Middle frontal gyrus (tissue), 1 donor: ENCODE results near the gene CAMK2B.

Source experiments
- DNase-seq: peaks from one replicate; pipeline ENCODE4 v3.0.0-alpha.2; 2015; ENCODE audit warnings: low spot score; ENCODE audit errors: extremely low spot score

Gene CAMK2B

DNA sequence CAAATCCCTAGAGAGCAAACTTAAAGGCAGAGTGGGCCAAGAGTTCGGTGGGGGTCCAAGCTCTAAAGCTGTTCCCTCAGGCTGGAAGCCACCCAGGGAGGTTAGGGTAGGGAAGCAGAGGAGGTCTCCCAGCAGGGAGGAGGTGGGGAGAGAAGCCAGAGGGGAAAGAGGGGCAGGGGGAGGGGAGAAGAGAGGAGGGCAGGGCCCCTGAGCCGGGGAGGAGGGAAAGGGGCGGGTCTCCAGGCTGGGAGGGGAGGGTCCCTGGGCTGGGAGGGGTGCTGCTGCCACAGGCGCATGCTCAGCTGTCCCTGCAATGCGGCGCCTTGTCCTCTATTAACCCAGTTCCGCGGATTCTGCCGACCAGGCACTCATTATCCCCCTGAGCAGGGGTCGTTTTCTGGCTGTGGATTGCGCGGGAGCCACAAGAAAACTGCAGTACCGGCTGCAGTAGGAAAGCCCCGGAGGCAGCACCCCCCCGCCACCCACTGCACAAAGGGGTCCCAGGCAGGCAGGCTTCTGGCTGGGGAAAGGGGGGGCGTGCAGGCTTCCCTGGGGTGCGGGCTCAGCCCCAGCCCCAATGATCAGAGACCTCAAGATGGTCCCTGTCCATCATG lies 49.3 kb downstream of the CAMK2B start:
- no peak for DNase-seq

DNA sequence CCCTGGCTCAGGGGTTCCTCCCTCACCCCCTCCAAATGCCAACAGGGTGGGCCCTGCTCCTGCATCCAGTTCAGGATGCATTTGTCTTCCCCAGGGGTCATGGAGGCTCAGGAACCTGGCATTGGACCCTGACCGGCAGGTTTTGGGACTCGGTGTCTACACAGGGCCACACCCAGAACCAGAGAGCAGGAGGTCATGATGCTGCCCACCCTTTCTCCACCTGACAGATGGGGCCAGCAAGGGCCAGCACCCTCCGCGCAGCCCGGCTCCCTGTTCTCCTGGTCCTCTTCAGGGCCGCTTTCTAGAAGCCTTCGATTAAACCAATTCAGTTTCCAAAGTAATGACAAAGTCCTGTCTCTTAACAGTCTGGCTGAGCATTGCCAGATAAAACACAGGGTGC lies 50.2 kb downstream of the CAMK2B start:
- DNase-seq, result no peak

DNA sequence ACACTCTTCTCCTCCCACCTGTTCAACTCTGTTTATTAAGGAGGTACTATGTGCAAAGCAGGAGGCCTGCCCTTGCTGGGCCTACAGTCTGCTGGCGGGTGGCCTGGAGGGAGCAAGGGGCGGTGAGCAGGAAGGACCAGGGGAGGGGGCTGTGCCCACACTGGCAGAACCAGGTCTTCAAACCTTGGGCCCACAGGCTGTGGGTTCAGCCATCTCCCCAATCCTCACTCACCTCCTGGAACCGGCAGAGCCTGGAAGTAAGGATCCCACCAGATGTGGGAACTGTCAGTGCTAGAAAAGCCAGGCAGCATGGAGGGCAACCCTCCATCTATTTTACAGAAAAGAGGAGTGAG lies 50.8 kb downstream of the CAMK2B start:
- DNase-seq, result no peak

DNA sequence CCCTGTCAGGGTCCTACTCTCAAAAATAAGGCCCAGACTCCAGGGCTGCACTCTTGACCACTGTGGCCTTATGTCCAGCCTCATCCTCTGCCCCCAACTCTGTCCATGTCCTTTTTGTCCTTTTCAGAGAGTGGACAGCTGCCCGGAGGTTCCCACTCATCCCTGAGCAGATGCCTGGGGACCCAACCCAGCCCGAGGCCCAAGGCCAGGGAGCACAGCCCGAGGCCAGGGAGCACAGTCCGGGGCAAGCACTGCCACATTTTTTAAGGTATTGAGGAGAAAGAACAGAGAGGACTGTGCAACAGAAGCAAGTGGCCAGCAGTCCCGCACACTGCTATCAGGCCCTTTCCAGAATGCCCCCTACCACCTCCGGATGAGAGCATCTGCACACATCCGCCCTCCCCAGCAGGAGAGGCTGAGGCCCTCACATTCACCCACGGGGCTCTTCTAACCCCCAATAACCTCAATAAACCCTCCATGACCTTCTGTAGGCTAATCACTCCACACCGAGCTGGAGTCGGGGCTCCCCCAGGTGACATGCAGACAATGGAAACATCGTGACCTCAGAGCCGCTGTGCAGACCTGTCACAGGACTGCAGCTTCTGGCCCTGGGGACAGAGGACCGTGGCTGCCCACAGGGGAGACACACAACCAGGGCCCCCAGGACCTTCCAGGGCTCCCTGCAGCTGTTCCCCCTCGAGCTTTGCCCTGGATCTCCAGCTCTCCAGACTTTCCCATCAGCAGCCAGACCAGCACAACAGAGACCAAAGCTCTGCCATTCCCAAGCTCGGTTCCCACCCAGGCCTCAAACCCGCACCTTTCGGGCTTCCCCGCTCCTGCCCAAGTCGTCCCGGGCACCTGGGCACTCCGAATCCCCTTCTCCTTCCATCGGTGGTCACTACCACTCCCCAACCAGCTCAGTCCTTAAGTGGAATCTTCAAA lies 51.4 kb downstream of the CAMK2B start:
- DNase-seq, result no peak

DNA sequence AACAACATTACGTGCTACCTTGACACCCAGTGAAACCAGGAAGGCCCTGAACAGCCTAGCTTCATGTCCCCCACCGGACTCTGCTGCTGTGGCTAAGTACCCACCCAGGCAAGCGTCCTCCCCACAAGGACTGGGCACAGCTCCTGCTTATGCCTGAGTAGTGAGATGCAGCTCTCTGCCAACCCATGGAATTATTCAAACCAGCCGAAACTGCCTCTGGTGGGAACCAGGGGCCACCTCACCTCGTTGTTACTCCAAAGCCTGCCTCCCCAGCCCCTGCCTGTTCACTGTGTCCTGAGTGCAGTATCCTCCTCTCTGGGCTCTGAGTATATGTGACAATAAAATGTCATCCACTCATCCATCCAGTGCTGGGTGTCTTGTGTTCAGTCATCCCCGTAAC lies 52.4 kb downstream of the CAMK2B start:
- DNase-seq, result no peak

DNA sequence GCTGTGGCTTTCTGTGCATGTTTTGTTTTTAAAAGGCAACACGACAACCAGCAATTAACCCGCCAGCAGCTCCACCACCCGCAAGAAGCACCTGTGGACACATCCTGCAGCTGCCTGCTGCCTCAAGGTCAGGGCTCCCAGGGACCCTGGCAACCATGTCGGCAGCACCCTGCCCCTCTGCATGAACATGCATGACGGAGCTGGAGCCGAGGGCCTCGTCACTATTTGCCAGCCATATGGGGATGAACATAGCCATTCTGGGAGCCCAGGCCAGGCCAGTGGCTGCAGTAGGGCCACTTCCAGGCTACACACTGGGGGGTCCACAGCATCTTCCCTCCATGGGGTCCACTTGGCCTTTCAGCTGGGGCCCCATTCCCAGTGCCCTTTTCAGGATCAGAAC lies 52.9 kb downstream of the CAMK2B start:
- no peak for DNase-seq

DNA sequence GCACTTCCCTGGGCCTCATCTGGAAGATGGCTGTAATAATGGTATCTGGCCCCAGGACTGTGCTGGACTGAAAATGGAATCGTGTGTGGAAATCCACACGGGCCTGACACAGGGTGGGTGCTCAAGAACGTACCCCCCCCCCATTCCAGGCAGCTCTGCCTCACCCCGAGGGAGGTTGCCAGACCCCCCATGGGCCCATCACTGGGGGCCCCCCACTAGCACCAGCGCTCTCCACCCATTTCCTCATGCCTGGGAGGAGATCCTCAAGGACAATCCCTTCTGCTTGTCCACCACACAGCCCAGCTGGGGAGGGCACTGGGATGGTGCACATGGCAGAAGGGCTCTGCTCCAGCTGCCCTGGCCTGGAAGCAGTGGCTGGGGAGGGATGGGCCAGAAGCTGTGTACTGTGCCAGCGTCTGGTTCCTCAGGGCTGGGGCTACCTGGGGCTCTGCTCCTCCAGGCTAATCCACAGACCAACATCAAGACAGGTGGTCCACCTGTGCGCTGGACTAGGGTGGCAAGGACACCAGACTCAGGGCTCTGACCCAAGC lies 55.4 kb downstream of the CAMK2B start:
- no peak for DNase-seq

DNA sequence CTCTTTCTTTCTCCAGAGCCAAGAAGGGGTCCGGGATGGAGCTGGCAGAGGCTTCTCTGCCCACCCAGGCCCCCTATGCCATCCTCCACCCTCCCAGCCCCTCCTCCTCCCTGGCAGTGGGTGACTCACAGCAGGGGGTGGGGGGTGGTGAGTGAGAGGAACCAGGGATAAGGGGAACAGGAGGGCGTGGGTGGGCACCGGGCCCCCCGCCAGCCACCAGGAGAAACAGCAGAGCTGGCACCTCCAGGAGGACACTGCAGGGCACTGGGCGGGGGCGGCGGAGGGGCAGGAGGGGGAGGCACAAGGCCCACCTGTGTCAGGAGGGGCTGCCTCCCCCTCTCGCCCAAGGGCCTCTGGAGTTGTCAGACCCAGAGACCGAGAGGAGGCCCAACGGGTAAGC lies 56.0 kb downstream of the CAMK2B start:
- no peak for DNase-seq

DNA sequence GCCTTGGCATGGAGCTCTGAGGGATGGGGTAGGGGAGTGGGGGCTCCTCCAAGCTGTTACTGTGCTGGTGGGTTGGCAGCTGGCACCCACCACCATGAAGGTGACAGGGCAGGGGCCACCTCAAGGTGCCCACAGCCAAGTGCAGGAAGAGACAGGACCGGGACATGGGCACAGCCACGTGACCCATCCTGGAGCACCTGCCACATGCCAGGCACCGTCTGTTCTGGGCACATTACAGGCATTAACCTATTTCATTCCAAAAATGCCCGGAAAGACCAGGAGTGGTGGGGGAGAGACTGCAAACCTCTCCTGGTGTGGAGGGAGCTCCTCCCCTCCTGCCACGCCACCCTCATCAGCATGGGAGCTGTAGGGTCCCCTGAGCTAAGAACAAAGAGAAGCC lies 56.7 kb downstream of the CAMK2B start:
- no peak for DNase-seq

DNA sequence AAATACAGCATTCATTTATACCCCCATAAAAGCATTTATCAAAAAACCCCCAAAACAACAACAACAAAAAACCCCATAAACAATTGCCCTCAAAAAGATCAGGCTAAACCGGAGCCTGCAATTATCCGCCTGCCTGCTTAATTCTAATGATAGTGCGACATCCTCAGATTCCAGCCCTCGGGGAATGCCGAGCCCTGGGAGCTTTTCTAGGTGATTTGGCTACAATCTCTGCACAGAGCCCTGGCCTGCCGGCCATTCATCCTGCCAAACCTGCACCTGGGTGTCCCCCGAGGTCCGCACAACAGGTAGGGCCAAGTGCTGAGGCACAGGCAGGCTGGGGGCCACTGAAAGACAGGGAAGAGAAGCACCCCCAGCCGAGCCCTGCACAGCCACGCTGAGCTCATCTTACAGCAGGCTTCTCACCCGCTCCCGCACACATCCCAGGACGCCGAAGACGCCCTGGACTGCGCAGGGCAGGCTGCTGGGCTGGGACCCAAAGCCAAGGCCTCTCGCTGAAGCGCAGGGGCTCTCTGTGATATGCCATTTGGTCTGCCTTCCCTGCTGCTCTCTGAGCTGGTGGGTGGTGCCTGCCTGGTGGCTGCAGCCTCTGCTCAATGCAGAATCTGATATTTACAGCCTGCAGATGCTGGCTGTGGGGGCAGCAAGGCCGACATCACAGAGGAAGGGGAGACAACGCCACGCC lies 57.5 kb downstream of the CAMK2B start:
- DNase-seq, result no peak

DNA sequence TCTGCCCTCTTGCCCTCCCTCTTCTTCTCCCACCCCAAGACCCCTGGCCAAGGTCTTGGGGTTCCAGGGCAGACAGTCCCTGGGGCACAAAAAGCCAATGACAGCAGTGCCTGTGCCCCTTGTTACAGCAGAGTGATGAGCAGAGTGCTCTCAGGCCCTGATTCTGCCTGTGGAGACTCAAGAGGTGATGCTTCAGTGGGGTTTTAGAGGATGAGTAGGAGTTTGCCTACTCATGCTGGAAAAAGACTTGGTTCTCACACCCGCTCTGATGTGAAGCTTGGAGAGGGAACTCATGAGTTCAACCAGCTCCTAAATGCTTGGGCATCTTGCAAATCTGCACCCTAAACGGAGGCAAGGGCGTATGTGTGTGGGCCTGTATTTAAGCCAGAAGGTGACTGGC lies 58.2 kb downstream of the CAMK2B start:
- no peak for DNase-seq

DNA sequence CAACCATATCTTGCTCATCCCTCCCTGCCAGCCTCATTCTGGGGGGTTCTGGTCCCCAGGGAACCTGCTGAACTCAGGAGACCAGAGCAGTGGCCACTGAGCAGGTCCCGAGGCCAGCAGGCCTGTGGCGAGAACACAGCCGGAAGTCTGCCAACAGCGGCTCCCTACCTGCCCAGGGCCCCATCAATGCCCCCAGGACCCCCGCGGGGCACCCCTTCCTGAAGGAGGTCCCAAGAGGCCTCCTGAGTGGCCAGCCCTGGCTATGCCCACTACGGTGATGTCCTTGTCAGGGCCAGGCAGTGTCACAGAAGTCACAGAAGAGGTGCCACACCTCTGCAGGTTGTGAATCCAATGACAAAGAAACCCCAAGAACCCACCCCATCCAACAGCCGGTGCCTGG lies 58.9 kb downstream of the CAMK2B start:
- no peak for DNase-seq

DNA sequence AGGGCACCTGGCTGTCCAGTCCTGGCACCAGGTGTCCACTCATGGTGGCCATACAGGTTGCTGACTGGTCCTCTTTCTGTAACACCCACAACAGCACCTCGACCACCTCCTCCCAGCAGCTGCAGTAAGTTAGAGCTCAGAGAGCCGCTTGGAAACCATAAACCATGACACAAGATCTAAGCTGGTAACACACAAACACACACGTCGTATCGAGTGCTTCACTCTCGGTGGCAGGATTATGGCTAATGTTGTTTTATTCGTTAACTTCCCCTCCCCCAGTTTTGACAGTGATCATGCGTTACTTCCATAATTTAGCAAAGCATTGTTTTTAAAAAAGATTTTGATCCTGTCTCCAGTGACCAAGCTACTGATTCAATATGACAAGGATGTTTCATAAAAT lies 59.7 kb downstream of the CAMK2B start:
- DNase-seq, result no peak

DNA sequence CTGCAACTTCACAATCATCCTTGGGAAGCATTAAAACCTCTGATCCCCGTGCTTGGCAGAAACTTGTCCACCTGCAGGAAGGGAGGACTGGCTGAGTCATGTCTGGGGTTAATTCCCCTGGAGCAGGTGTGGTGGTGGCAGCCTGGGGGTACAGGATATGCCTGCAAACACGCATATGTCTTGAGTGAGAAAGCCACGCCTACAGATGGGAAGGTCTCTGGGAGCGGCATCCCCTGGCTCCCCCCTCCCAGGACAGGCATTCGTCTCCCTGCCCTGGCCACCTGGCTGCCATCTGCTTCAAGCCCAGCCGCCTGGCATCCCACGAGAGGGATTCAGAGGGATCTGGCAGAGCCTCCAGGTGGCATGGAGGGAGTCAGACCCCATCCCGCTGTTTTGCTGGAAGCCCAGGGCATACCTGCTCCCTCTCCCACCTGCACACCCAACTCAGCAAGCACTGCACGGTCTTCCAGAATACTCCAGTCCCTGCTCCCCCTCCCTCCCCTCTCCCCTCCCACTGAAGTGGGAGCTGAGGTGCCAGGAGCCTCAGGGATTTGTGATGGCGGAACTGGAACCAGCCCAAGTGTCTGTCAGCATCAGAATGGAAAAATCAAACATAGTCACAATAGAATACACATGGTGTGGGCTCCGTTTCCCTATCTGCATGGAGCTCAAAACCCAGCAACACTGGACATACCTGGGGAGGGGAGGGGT lies 61.0 kb downstream of the CAMK2B start:
- DNase-seq, result no peak

DNA sequence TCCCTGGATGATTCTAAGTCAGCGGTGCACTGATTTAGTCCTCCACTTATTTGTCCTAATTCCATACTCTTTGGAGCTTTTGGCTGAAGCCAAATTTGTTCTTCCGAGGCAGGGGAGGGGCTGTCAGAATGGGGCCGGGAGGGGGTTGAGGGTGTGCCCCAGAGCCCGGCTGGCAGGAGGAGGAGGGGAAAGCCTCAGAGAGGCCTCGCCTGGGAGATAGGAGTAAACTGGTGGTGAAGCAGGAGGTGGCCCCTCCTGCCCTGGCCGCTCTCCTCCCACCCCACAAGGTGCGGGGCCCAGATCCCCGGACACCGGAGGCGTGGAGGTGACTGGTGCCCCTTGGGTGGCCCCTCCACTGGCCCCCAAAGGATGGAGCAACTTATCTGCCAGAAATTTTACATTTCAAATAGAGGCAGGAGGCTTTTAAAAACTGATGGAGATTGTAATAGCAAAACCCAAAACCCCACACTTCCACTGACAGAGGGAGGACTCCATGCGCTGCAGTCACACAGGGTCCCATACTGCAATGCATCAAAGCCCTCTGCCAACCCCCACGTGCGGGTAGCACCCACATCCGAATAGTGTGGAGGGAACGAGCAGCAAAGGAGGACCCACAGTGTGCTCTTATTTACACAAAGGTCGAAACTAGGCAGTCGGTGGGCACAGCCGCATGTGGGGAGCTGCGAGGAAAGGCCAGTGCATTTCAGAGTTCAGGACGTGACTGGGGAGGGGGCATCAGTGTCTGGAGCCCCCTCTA lies 61.9 kb downstream of the CAMK2B start:
- DNase-seq, result no peak

DNA sequence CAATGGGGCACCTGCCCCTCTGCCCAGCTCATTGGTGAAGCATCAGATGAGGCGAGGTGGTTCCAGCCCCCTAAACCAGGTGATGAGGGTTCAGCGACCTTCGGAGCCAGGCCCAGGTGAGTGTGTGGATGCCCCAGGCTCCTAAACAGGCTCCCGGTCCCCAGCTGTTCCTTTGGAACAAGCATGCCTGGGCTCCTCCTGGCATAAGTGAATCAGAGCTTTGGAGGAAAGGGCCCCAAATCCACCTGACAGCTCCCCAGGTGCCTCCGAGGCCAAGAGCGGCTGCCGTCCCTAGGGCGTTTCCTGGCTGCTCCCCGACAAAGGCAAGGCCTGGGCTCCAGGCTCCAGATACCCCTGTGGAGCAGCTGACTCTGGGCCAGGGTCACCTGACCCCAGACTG lies 63.4 kb downstream of the CAMK2B start:
- no peak for DNase-seq

DNA sequence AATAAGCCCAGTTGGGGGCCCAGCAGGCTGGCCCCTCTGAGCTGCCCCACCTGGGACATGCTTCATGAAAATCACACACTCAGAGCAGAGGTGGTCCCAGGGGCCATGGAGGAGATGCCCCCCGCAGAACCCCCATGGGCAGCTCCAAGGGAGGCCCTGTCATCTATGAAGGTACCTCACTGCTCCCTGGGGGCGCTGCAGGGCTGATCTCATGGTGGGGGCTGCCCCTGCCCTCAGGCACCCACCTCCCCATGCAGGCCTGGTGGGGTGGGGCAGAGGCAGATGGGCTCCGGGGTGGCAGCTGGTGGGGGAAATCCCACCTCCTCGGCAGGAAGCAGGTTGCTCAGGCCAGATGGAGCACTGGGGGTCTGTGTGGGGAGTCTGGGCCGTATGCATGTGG lies 64.2 kb downstream of the CAMK2B start:
- no peak for DNase-seq

DNA sequence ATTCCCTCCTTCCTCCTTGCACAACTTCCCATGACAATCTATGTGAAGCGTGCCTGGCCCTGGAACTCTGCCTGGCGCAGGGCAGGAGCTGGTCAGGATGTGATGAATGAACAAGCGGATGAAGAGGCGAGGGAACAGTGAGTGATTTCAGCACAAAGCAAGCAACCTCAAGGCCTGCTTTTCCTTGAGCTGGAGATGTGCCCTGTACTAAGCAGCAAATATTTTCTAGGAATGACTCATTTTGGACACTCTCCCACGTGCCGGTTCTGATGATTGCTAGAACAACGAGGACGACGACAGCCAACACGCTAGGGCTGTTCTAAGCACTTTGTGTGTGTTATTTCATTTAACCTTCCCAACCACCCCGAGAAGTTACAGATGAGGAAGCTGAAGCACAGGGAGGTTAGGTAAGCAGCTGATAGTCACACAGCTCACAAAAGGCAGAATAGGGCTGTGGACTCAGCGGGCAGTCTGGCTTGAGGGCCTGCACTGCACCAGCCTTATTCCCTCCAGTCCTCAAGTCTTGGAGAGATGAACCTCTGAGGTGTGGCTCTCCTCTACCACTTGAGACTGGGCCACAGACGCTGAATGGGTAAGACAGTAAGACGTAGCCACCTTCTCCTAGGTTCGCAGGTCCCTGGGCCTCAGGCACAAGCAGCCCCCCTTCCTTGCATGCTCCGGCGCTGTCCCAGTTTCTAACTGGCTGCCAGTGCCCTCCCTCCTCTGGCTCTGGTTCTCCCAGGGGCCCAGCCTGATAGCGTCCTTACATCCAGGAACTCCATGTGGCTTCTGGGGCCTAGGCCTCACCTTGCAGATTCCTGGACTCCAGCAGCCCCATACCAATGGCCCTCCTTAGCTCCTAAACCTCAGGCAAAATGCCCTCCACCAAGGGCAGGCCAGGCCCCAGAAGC lies 65.6 kb downstream of the CAMK2B start:
- DNase-seq, result no peak

DNA sequence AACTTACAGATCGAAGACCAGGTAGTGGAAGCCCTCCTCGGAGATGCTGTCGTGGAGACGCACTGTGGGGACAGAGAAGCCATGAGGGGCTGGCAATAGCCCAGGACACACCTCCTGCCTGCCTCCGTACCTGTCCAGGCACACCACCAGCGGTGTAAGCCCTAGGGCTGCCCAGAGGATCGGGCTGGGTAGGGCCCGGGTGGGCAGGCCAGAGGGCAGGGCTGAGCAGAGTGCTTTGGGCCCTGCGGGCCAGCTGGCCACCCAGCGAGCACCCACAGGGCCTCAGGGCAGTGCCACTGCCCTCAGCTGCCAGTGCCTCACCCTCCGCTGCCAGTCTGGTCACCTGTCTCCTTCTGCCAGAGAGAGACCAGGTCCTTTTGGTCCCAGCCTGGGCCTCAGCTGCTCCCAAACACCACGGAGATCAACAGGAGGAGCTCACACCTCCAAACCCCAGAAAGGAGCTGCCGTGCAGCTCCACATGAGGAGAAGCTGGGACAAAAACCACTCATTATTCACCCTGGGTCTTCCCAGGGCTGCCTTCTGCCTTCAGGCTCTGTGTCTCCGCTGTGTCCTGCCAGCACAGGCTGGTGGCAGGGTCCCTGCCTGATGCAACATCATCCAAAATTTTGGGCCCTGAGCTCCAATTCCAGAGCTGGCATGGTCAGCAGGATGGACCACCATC lies 66.4 kb downstream of the CAMK2B start:
- DNase-seq, result no peak
